Fibroblast of the aortic adventitia (primary cell): ENCODE results near the gene KCNQ4. TPM values are rescaled to one million over a fixed set of nuclear protein-coding genes. Genes with fewer than 3 reads are reported as not detected.

Experiments
- DNase-seq: peaks from one replicate; pipeline ENCODE4 v3.0.0-alpha.2; 2010; ENCODE audit warnings: low read depth
- H3K4me3 ChIP-seq: 2 replicates; pipeline ENCODE4 v1.5.1; 2011; ENCODE audit warnings: low read depth, mild to moderate bottlenecking, control low read depth, low read length, moderate library complexity
- total RNA-seq: library from RNA; depleted of rRNA; stranded (reverse); fragments of >200 nt; gene quantifications from 2 replicates; pipeline ENCODE4 v1.2.3, GENCODE V29; 2012; ENCODE audit warnings: low replicate concordance
- TF ChIP-seq, protein P1 (sequence below): IDR thresholded peaks from 2 replicates; pipeline ENCODE4 v1.5.1; 2011; ENCODE audit warnings: mild to moderate bottlenecking, low read length, control low read depth, inconsistent platforms; ENCODE audit not compliant: insufficient read depth

KCNQ4 gene
- total RNA-seq, 1 donor, result not detected

- TF ChIP-seq, protein P1, sequence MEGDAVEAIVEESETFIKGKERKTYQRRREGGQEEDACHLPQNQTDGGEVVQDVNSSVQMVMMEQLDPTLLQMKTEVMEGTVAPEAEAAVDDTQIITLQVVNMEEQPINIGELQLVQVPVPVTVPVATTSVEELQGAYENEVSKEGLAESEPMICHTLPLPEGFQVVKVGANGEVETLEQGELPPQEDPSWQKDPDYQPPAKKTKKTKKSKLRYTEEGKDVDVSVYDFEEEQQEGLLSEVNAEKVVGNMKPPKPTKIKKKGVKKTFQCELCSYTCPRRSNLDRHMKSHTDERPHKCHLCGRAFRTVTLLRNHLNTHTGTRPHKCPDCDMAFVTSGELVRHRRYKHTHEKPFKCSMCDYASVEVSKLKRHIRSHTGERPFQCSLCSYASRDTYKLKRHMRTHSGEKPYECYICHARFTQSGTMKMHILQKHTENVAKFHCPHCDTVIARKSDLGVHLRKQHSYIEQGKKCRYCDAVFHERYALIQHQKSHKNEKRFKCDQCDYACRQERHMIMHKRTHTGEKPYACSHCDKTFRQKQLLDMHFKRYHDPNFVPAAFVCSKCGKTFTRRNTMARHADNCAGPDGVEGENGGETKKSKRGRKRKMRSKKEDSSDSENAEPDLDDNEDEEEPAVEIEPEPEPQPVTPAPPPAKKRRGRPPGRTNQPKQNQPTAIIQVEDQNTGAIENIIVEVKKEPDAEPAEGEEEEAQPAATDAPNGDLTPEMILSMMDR, result no peak
- peak; percentile 43 for DNase-seq
- H3K4me3 ChIP-seq, result no peak overlapping the region
Measured at GRCh38 chr1:40853113-40853884, 69.7 kb downstream of the KCNQ4 start.

DNA sequence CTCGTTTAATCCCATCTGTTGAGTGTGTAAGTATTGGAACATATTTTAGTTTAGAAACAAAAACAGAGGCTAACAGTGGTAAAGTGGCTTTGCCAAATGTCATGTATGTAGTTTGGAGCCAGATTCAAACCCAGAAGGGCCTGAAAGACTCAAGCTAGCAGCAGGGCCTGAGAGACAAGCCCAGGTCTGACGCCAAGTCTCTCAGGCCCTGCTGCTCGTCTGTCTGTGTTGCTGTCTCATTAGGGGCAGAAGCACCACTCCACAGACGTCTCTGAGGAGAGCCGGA, 70.2 kb downstream of the KCNQ4 start:
- H3K4me3 ChIP-seq, result no peak overlapping the region
- TF ChIP-seq, protein P1, result no peak
- no peak for DNase-seq

- H3K4me3 ChIP-seq, result no peak overlapping the region
- TF ChIP-seq, protein P1, result peak; percentile 17
- DNase-seq, result no peak
Measured at GRCh38 chr1:40855513-40855912, 71.9 kb downstream of the KCNQ4 start.

DNA sequence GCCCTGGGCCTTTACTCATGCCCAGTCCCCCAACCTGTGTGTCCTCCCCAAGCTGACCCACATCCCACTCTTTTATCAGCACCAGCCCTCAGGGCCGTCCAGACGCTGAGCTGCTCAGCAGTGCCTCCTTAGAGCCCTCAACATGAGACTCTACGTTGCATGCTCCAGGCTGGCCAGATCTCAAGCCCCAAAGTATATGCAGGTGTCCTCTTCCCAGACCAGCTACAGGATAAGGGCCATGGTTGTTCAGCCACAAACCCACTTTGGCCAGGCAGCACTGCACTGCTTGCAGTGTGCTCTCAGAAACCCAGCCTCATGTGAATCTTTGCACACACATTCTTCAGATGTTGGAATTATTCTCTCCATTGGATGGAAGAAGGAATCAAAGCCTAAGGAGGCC, 72.5 kb downstream of the KCNQ4 start:
- H3K4me3 ChIP-seq, result no peak overlapping the region
- TF ChIP-seq, protein P1, result no peak
- no peak for DNase-seq

GRCh38 chr1:40856656-40857302, 73.2 kb downstream of the KCNQ4 start:
- TF ChIP-seq, protein P1, result no peak

DNA sequence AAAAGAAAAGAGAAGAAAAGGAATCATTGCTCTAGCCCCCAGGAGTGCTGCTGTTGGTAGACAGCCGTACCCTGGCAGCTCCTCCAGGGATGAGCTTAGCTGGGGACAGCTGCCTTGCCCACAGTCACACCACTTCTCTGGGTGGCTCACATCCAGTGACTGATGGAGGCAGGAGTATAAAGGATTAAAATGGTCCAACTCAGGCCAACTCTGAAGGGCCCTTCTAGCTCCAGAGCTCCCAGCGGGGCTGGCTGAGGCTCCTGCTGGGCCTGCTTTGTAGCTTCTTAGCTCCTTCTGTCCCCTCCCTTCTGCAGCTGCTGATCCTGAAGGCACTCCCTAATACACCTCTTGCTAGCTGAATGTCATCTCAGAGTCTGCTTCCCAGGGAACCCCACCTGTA, 74.2 kb downstream of the KCNQ4 start:
- no peak for DNase-seq
- no peak overlapping the region for H3K4me3 ChIP-seq
- TF ChIP-seq, protein P1, result no peak

More at GRCh38 chr1:40856656-40857302, 73.2 kb downstream of the KCNQ4 start:
- no peak overlapping the region for H3K4me3 ChIP-seq
- DNase-seq, result no peak
